Measurements from ENCODE around the gene AUTS2.

AUTS2 gene

GRCh38 chr7:70016044-70016770 is 417.9 kb downstream of the AUTS2 start:
- in situ Hi-C loops (cut with MboI; ENCODE audit: low sequenced_read_pairs), result no loop called here

- in situ Hi-C loops (cut with MboI; ENCODE audit: low sequenced_read_pairs), result no loop called here
Observed at GRCh38 chr7:70017357-70017756, 419.1 kb downstream of the AUTS2 start.

GRCh38 chr7:70018700-70019099 is 420.4 kb downstream of the AUTS2 start:
- in situ Hi-C loops (cut with MboI; ENCODE audit: low sequenced_read_pairs), result no loop called here

GRCh38 chr7:70027867-70028266 is 429.6 kb downstream of the AUTS2 start:
- in situ Hi-C loops (cut with MboI; ENCODE audit: low sequenced_read_pairs), result no loop called here

- in situ Hi-C loops (cut with MboI; ENCODE audit: low sequenced_read_pairs), result no loop called here
Observed at GRCh38 chr7:70028620-70029019, 430.3 kb downstream of the AUTS2 start.

GRCh38 chr7:70029993-70030392 is 431.7 kb downstream of the AUTS2 start:
- in situ Hi-C loops (cut with MboI; ENCODE audit: low sequenced_read_pairs), result no loop called here

- in situ Hi-C loops (cut with MboI; ENCODE audit: low sequenced_read_pairs), result no loop called here
Observed at GRCh38 chr7:70030745-70031144, 432.5 kb downstream of the AUTS2 start.

GRCh38 chr7:70031245-70031644 is 433.0 kb downstream of the AUTS2 start:
- in situ Hi-C loops (cut with MboI; ENCODE audit: low sequenced_read_pairs), result no loop called here

- in situ Hi-C loops (cut with MboI; ENCODE audit: low sequenced_read_pairs), result no loop called here
Observed at GRCh38 chr7:70032649-70033048, 434.4 kb downstream of the AUTS2 start.

- in situ Hi-C loops (cut with MboI; ENCODE audit: low sequenced_read_pairs), result no loop called here
Observed at GRCh38 chr7:70033226-70033625, 435.0 kb downstream of the AUTS2 start.

GRCh38 chr7:70034999-70035398 is 436.7 kb downstream of the AUTS2 start:
- in situ Hi-C loops (cut with MboI; ENCODE audit: low sequenced_read_pairs), result no loop called here

GRCh38 chr7:70035519-70035918 is 437.2 kb downstream of the AUTS2 start:
- in situ Hi-C loops (cut with MboI; ENCODE audit: low sequenced_read_pairs), result no loop called here

GRCh38 chr7:70035955-70036354 is 437.7 kb downstream of the AUTS2 start:
- in situ Hi-C loops (cut with MboI; ENCODE audit: low sequenced_read_pairs), result no loop called here

GRCh38 chr7:70036695-70037094 is 438.4 kb downstream of the AUTS2 start:
- in situ Hi-C loops (cut with MboI; ENCODE audit: low sequenced_read_pairs), result no loop called here

- in situ Hi-C loops (cut with MboI; ENCODE audit: low sequenced_read_pairs), result no loop called here
Observed at GRCh38 chr7:70037171-70037933, 439.1 kb downstream of the AUTS2 start.

- in situ Hi-C loops (cut with MboI; ENCODE audit: low sequenced_read_pairs), result no loop called here
Observed at GRCh38 chr7:70040051-70040450, 441.8 kb downstream of the AUTS2 start.

GRCh38 chr7:70040970-70041766 is 442.9 kb downstream of the AUTS2 start:
- in situ Hi-C loops (cut with MboI; ENCODE audit: low sequenced_read_pairs), result no loop called here

GRCh38 chr7:70042533-70042932 is 444.3 kb downstream of the AUTS2 start:
- in situ Hi-C loops (cut with MboI; ENCODE audit: low sequenced_read_pairs), result no loop called here

GRCh38 chr7:70043015-70043538 is 444.8 kb downstream of the AUTS2 start:
- in situ Hi-C loops (cut with MboI; ENCODE audit: low sequenced_read_pairs), result no loop called here

GRCh38 chr7:70044064-70044463 is 445.8 kb downstream of the AUTS2 start:
- in situ Hi-C loops (cut with MboI; ENCODE audit: low sequenced_read_pairs), result no loop called here

GRCh38 chr7:70044525-70044924 is 446.2 kb downstream of the AUTS2 start:
- in situ Hi-C loops (cut with MboI; ENCODE audit: low sequenced_read_pairs), result no loop called here

Data from hTERT RPE-1 (cell line).